ENCODE results near the gene TTC3.

Gene TTC3

DNA sequence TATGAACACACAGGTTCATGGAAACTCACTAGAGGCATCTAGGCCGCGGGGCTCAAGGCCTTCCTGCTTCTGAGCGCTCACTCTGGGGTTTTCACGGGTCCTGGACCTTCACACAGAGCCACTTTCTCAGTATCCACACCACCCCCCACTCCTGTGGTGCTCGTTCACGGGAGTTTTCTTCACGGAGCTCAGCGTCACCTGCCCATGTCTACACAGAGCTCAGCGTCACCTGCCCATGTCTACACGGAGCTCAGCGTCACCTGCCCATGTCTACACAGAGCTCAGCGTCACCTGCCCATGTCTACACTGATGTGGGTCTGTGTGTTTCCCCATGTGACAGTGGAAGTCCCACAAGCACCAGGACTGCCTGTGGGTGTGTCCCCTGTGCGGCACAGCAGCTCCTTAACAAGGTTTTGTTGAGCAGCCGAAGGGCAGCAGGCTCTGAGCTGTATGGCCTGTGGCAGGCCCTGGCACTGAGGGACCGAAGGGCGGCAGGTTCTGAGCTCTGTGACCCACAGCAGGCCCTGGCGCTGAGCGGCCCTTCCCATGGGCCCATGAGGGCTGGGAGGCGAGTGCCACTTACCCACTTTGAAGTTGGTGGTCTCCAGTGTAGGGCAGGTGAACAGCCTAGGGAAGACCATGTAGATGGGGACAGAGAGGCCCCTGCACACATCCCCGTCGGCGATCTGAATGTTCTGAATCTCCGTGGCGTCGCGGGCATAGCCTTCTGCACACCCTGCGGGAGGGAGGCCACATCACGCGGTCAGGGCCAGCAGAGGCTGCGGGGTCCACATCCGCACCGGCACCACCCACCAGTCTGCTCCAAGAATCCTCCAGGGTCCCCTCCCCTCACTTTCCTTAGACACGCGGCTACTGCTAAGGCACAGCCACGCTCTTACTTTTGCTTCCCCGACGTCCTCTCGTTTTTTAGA lies 154.3 kb downstream of the TTC3 start:
- DNase-seq, result no peak

DNA sequence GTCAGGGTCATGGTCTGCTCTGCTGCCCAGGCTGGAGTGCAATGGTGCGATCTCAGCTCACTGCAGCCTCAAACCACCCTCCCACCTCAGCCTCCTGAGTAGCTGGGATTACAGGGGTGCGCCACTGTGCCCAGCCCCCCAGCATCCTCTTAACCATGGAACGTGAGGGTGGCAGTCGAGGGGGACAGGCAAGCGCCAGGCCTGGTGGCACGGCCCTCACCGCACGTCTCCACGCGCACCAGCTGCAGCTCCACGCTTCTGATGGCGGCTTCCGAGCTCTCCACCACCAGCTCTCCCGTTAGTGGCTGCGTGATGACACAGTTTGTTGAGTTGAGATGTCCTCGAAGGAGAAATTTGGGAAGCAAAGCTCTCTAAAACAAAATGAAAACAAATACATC lies 154.9 kb downstream of the TTC3 start:
- no peak for DNase-seq

DNA sequence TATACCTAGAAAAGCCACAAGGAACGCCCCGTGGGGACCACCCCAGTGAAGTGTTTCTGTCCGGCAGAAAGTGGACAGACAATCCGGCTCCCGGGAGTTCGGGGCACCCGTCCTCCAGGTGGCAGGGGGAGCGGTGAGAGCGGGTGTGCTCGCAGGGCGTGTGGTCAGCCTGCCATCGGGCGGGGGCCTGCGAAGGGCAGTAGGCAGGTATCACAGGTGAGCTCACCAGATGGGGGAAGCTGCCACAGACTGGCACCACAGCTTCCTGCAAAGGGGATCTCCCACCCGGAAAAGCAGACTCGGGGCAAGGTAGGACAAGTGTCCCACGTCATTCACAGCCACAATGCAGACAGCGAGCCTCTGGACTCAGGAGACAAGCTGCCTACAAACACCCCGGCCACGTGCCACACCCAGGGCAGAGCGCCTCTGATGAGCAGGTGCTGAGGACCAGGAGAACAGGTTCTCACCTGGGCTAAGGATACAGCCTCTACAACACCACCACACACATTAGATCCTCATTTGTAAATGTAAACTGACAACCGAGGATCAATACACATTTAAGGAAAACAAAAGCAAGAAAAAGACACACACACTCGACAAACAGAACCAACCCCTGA lies 157.7 kb downstream of the TTC3 start:
- no peak for DNase-seq

DNA sequence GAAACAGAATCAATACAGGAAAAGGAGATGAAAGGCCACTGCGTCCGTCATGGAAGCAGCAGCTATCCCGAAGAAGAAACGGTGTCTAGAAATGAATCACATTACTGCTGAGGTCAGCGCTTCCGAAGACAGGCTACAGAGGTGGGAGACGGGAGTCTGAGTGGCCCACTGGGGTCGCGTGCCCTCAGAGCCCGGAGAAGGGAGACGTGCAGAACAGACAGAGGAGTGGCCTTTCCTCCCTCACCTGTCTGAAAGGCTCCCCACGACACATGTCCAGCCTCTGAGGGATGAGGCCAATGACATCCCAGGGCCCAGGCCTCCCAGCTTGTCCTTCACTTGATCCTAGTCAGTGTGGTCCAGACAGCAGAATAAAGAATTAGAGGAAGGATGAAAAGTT lies 158.2 kb downstream of the TTC3 start:
- DNase-seq, result no peak

DNA sequence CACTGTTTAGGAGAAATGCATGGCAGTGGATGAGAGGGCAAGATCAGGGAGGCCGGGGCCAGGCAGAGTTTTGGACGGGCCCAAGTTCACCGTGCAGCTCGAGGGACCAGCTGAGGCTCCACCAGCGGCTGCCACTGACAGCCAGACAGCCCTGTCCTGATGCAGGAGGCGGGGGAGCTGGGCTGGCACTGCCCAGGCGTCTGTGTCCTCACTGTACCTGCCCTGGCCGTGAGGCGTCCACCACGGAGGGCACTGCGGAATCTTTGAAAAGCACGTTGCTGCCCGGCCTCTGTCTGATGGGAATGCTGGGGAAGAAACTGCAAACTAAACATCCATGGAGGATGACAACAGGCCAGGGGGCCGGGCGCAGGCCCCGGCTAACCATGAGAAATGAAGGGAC lies 158.6 kb downstream of the TTC3 start:
- DNase-seq, result no peak

DNA sequence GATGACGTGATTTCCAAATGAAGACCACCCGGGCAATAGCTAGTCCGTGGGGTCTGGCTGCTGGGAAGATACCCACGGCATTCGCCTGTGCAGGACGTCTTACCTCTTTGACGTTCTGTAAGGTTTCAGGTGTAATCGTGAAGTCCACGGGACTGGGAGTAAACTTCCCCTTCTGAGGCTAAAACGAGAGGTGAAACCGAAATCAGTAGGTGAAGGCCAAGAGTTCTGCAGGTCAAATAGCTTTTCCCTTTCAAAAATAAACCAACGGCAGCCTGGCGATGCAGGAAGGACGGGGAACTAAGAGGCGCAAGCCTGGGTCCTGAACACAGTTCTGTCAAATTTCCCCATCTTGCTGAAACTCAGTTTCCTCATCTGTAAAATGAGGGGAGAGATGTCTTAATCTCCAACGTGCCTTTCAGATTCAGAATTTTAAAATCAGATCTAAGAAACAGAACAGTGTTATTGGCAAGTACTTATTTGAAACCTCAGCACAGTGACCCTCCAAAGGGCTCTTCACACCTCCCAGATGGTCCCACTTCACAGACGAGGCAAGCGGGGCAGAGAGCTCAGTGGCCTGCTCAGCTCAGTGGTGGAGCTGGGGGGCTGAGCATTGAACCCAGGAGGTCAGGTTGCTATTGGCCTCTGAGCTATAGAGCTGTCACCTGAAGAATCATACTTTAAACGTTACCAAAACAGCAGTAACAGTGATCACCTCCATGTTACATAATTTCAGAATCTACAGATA lies 159.4 kb downstream of the TTC3 start:
- DNase-seq, result no peak

DNA sequence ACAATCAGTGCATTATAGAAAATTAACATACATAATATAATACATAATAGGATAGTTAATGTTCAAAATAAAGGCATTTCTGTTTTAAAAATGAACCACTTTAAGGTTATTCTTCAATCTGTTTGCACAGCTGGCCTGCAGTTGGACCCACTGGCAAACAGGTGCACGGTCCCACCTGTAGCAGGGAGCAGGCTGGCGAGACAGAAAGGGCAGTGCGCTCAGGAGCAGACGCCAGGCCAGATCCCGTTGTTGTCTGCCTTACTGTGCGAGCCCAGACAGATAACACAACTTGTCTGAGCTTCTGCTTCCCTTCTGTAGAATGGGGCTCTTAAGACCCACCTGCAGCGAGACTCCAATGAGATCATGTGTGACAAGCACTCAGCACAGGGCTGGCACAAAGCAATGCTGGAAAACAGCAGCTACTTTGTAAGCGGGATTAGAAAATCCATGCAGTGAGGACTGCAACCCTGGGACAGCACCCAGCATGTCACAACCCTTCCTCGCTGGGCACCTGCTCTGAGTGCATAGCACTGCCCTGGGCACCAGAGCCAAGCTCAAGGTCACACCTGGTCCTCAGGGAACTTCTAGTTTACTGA lies 160.6 kb downstream of the TTC3 start:
- no peak for DNase-seq

DNA sequence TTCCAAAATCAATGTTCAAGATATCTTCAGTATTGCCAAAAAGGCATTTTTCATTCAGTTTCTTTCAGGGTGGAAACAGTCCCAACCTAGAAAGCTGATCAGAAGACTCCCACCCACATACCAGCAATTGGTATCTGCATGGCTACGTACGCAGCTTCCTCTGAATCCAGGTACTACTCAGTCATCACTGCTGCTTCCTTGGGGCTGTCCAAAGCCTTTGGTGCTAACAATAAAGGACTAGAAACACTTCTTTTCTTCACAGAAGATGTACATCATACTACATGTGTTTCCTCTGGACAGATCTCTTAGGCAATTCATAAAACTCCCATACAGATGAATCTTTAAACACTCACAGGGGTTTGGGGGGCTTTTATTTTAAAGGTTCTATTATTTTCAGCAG lies 164.3 kb downstream of the TTC3 start:
- no peak for DNase-seq

DNA sequence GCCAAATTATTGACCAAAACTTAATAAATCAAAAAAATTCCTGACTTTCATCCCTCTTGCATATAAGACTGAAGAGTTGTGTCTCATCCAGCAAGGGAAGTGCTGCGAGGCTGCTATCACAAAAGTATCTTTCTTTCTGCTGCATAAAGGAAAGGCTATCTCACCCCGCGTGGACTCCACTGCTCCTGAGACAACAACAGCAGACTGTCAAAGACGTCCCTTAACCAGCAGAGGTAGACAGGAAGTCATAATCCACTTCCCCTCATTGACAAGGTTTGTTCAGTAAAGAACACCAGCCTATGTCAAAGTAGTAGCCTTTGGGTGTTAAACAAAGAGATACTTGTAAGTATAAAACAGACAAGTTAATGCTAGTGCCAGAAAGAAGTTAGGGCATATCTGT lies 164.7 kb downstream of the TTC3 start:
- DNase-seq, result no peak

DNA sequence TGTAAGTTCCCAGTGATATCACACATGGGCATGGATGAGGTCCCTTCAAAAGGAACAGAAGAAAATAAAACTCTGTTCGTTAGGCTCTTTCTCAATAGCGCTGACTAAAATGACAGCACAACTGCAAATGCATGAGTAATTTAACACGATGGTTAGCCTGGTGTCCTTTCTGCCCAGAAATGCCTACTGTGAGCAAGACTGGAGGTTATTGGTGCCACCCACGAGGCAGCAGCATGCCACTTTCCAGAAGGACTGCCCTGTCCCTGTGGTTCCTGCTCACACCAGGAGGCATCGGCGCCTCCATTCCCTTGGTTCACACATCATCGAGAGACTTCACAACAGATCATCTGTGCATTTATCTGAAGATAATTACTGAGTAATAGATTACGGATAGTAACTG lies 167.9 kb downstream of the TTC3 start:
- DNase-seq, result no peak

DNA sequence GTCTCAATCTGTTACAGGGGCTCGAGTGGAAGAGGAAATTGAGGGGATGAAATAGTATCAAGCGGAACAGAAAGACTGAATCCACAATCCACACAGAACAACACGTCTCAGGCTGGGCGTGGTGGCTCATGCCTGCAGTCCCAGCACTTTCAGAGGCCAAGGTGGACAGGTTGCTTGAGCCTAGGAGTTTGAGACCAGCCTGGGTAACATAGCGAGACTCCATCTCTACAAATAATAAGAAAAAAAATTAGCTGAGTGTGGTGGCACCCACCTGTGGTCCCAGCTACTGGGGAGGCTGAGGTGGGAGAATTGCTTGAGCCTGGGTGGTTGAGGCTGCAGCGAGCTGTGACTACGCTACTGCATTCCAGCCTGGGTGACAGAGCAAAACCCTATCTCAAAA lies 168.4 kb downstream of the TTC3 start:
- no peak for DNase-seq

DNA sequence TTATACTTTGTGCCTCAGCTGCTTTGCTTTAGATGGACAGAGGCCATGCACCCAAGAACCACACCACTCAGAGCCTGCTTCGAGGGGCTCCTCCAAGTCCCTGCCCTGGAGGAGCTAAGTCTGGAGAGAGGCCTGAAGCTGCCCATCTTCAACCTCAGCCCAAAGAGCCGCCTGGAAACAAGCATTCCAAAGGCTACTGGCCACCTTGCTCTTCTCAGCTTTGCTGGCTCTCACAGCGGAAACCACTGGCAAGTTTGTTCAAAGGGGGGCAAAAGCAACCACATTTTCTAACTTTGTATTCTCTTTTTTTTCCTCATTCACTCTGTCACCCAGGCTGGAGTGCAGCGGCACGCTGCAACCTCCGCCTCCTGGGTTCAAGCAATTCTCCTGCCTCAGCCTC lies 170.9 kb downstream of the TTC3 start:
- DNase-seq, result no peak

DNA sequence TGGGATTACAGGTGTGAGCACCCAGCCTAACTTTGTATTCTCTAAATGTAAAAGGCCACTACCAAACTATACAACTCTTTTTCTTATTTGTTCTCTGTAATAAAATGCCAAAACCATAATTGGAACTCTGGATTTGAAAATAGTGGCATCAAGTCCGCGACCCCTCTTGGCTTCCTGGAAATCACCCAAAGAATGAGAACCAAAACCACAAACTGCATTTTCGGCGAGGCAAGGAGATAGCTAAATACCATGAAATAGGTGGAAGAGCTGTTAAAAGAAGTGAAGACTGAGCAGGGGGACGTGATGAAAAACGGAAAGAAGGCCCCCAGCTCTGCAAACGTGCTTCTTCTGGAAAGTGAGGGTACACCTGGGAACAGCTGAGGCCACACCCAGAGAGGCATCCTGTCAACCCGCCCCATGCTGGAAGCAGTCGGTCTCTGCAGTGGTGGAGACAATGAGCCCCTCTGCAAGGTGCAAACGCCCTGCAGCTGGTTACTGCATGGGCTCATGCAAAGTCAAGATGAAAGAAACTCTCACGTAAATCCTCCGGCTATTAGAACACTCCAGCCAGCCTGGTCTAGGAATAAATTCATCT lies 171.5 kb downstream of the TTC3 start:
- DNase-seq, result no peak

DNA sequence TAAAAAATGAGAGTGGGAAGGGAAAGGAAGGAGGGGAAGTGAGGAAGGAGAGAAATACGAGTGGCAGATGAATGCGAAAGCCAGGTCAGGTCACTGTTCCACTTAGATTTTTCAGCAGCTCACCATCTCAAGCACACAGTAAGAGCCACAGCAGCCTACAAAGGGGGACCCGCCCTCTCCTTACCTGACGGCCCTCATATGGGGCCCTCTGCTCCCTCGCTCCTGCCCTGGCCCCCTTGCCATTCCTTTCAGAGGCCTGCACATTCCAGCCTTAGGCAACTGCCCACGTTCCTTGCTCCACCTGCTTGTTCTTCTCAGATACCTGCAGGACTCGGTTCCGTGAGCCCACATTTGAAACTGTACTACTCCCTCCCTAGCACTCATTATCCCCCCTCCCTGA lies 172.1 kb downstream of the TTC3 start:
- no peak for DNase-seq

DNA sequence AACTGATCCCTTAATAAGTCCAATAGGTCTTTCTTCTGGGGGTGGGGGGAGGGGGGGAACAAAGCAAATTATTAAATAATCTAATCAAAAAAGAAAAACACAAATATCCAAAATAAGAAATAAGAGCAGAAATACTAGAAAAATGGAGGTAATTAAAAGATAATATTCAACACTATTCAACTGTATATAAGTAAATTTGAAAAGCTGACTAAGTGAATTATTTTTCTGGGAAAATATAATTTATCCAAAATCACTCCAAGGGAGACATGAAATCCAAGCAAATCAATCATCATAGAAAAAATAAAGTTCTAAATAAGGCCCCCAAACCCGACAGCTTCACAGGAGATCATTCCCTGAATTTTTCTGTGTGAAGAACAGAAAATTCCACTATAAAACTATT lies 175.2 kb downstream of the TTC3 start:
- DNase-seq, result no peak

DNA sequence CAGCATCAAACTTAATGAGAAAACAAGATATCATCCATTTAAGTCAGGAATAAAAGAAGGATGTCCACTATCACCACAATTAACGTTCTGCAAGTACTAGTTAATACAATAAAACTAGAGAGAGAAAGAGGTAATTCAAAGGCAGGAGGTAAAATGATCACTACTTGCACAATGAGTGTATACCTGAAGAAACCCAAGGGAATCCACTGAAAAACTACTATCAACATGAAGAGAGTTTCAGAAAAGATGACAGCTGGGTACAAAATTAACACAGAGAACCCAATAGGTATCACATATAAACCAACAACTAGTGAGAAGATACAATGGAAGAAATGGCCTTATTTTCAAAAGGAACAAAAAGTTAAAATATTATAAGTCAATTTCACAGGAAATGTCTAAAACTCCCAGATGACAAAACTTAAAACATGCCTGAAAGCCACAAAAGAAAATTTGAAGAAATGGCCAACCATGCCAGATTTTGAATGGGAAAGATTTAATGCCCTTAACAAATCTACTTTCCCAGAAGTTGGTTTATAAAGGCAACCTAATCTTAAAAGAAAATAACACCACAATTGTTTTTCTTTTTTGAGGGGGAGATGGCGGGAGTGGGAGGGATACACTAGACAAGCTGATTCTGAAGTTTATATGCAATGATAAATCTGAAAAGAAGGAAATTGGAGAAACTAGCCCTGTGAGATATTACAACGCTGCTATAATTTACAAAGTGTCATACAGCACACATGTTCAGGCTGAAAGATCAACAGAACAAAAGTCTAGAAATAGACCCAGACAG lies 176.3 kb downstream of the TTC3 start:
- no peak for DNase-seq

DNA sequence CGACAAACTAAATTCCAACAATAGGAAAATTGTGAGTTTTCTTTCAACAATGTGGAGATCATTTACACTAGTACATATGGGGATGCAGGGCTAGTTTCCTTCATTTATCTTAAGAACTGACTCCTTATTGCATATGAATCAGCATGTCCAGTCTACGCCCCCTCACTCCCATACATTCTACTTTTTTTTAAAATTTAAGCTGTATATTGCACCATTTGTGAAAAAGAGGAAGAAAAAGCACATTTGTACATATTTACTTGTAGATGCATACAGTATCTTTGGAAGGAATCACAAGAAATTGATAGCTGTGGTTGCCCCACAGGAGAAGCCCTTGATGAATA lies 178.2 kb downstream of the TTC3 start:
- no peak for DNase-seq

All from amniotic stem cell (primary cell).